ENCODE measurements around the gene DDRGK1.
A peak's percentile ranks its signal among the peaks of the same experiment; 100 is the strongest.

The DDRGK1 gene

GRCh38 chr20:3166913-3167342 lies 37.6 kb downstream of the DDRGK1 start:
- Histone ChIP-seq H2AFZ (ENCODE audit: low read depth, low read length) (no peak overlapping the region), H3K9me3 (ENCODE audit: low read length) (no peaks in the 10 kb centered on the region), H3K4me3 (ENCODE audit: low read length) (no peak overlapping the region), H3K4me1 (ENCODE audit: insufficient read depth, low read length) (peaks cover under 1% of the 10 kb centered on the region), H3K27me3 (ENCODE audit: insufficient read depth, low read length) (no peaks in the 10 kb centered on the region), H3K36me3 (ENCODE audit: insufficient read depth, low read length) (no peaks in the 10 kb centered on the region)

GRCh38 chr20:3166338-3166912 lies 38.1 kb downstream of the DDRGK1 start:
- no peaks in the 10 kb centered on the region for H3K27me3 ChIP-seq (ENCODE audit: insufficient read depth, low read length)
- no peaks in the 10 kb centered on the region for H3K36me3 ChIP-seq (ENCODE audit: insufficient read depth, low read length)
- H3K9me3 ChIP-seq (ENCODE audit: low read length) = no peaks in the 10 kb centered on the region
- H3K4me1 ChIP-seq (ENCODE audit: insufficient read depth, low read length) = no peaks in the 10 kb centered on the region
- H3K4me3 ChIP-seq (ENCODE audit: low read length) = no peak overlapping the region
- H2AFZ ChIP-seq (ENCODE audit: low read depth, low read length) = no peak overlapping the region

- H3K4me3 ChIP-seq (ENCODE audit: low read length) = no peak overlapping the region
- no peaks in the 10 kb centered on the region for H3K9me3 ChIP-seq (ENCODE audit: low read length)
- H3K36me3 ChIP-seq (ENCODE audit: insufficient read depth, low read length) = no peaks in the 10 kb centered on the region
- no peaks in the 10 kb centered on the region for H3K27me3 ChIP-seq (ENCODE audit: insufficient read depth, low read length)
- no peak overlapping the region for H2AFZ ChIP-seq (ENCODE audit: low read depth, low read length)
- no peaks in the 10 kb centered on the region for H3K4me1 ChIP-seq (ENCODE audit: insufficient read depth, low read length)
Observed at GRCh38 chr20:3165473-3166337, 38.8 kb downstream of the DDRGK1 start.

- Histone ChIP-seq H3K27me3 (ENCODE audit: insufficient read depth, low read length) (no peaks in the 10 kb centered on the region), H3K4me3 (ENCODE audit: low read length) (no peak overlapping the region), H3K9me3 (ENCODE audit: low read length) (no peaks in the 10 kb centered on the region), H3K4me1 (ENCODE audit: insufficient read depth, low read length) (no peaks in the 10 kb centered on the region), H3K36me3 (ENCODE audit: insufficient read depth, low read length) (no peaks in the 10 kb centered on the region), H2AFZ (ENCODE audit: low read depth, low read length) (no peak overlapping the region)
Observed at GRCh38 chr20:3164763-3165410, 39.6 kb downstream of the DDRGK1 start.

- Histone ChIP-seq H2AFZ (ENCODE audit: low read depth, low read length) (no peak overlapping the region), H3K4me1 (ENCODE audit: insufficient read depth, low read length) (no peaks in the 10 kb centered on the region), H3K9me3 (ENCODE audit: low read length) (no peaks in the 10 kb centered on the region), H3K27me3 (ENCODE audit: insufficient read depth, low read length) (no peaks in the 10 kb centered on the region), H3K4me3 (ENCODE audit: low read length) (no peak overlapping the region), H3K36me3 (ENCODE audit: insufficient read depth, low read length) (no peaks in the 10 kb centered on the region)
Observed at GRCh38 chr20:3164043-3164762, 40.3 kb downstream of the DDRGK1 start.

- no peak overlapping the region for H2AFZ ChIP-seq (ENCODE audit: low read depth, low read length)
- H3K36me3 ChIP-seq (ENCODE audit: insufficient read depth, low read length) = no peaks in the 10 kb centered on the region
- peaks cover 8% of the 10 kb centered on the region for H3K4me1 ChIP-seq (ENCODE audit: insufficient read depth, low read length)
- H3K9me3 ChIP-seq (ENCODE audit: low read length) = no peaks in the 10 kb centered on the region
- no peaks in the 10 kb centered on the region for H3K27me3 ChIP-seq (ENCODE audit: insufficient read depth, low read length)
- H3K4me3 ChIP-seq (ENCODE audit: low read length) = no peak overlapping the region
Observed at GRCh38 chr20:3163099-3164042, 41.1 kb downstream of the DDRGK1 start.

GRCh38 chr20:3162080-3162611 lies 42.3 kb downstream of the DDRGK1 start:
- Histone ChIP-seq H3K36me3 (ENCODE audit: insufficient read depth, low read length) (no peaks in the 10 kb centered on the region), H2AFZ (ENCODE audit: low read depth, low read length) (no peak overlapping the region), H3K27me3 (ENCODE audit: insufficient read depth, low read length) (no peaks in the 10 kb centered on the region), H3K4me1 (ENCODE audit: insufficient read depth, low read length) (peaks cover 15% of the 10 kb centered on the region), H3K9me3 (ENCODE audit: low read length) (no peaks in the 10 kb centered on the region), H3K4me3 (ENCODE audit: low read length) (no peak overlapping the region)

- H2AFZ ChIP-seq (ENCODE audit: low read depth, low read length) = no peak overlapping the region
- no peaks in the 10 kb centered on the region for H3K9me3 ChIP-seq (ENCODE audit: low read length)
- H3K4me1 ChIP-seq (ENCODE audit: insufficient read depth, low read length) = peaks cover 15% of the 10 kb centered on the region
- H3K27me3 ChIP-seq (ENCODE audit: insufficient read depth, low read length) = no peaks in the 10 kb centered on the region
- no peaks in the 10 kb centered on the region for H3K36me3 ChIP-seq (ENCODE audit: insufficient read depth, low read length)
- no peak overlapping the region for H3K4me3 ChIP-seq (ENCODE audit: low read length)
Observed at GRCh38 chr20:3161316-3162079, 43.0 kb downstream of the DDRGK1 start.

GRCh38 chr20:3160418-3160817 lies 44.1 kb downstream of the DDRGK1 start:
- H3K4me1 ChIP-seq (ENCODE audit: insufficient read depth, low read length) = peaks cover 15% of the 10 kb centered on the region
- H3K36me3 ChIP-seq (ENCODE audit: insufficient read depth, low read length) = peaks cover 3% of the 10 kb centered on the region
- H3K9me3 ChIP-seq (ENCODE audit: low read length) = no peaks in the 10 kb centered on the region
- H2AFZ ChIP-seq (ENCODE audit: low read depth, low read length) = no peak overlapping the region
- H3K27me3 ChIP-seq (ENCODE audit: insufficient read depth, low read length) = no peaks in the 10 kb centered on the region
- H3K4me3 ChIP-seq (ENCODE audit: low read length) = peak overlapping the region; percentile 94

- Histone ChIP-seq H3K27me3 (ENCODE audit: insufficient read depth, low read length) (no peaks in the 10 kb centered on the region), H3K4me3 (ENCODE audit: low read length) (peak overlapping the region; percentile 94), H2AFZ (ENCODE audit: low read depth, low read length) (peak overlapping the region; percentile 74), H3K36me3 (ENCODE audit: insufficient read depth, low read length) (peaks cover 13% of the 10 kb centered on the region), H3K9me3 (ENCODE audit: low read length) (no peaks in the 10 kb centered on the region), H3K4me1 (ENCODE audit: insufficient read depth, low read length) (peaks cover 15% of the 10 kb centered on the region)
Observed at GRCh38 chr20:3158968-3159431, 45.5 kb downstream of the DDRGK1 start.

GRCh38 chr20:3157817-3158216 lies 46.7 kb downstream of the DDRGK1 start:
- peaks cover 13% of the 10 kb centered on the region for H3K36me3 ChIP-seq (ENCODE audit: insufficient read depth, low read length)
- no peak overlapping the region for H2AFZ ChIP-seq (ENCODE audit: low read depth, low read length)
- peak overlapping the region; percentile 94 for H3K4me3 ChIP-seq (ENCODE audit: low read length)
- H3K27me3 ChIP-seq (ENCODE audit: insufficient read depth, low read length) = no peaks in the 10 kb centered on the region
- peaks cover 15% of the 10 kb centered on the region for H3K4me1 ChIP-seq (ENCODE audit: insufficient read depth, low read length)
- H3K9me3 ChIP-seq (ENCODE audit: low read length) = no peaks in the 10 kb centered on the region
